Hematopoietic multipotent progenitor cell treated with erythropoietin and hydrocortisone succinate and interleukin-3 and kit ligand, for 17 days (in vitro differentiated cells): ENCODE measurements around the gene VAMP8.

Experiments
- DNase-seq: peaks from one replicate; pipeline ENCODE4 v3.0.0-alpha.2; 2015; ENCODE audit warnings: low spot score

VAMP8 gene

GRCh38 chr2:85619617-85620016 lies 42.2 kb downstream of the VAMP8 start:
- DNase-seq, result no peak

- no peak for DNase-seq
These were observed 44.0 kb downstream of the VAMP8 start for GRCh38 chr2:85621338-85621737.

GRCh38 chr2:85623991-85624390 lies 46.6 kb downstream of the VAMP8 start:
- DNase-seq, result no peak

- DNase-seq, result no peak
These were observed 51.3 kb downstream of the VAMP8 start for GRCh38 chr2:85628658-85629057.

- DNase-seq, result no peak
These were observed 53.9 kb downstream of the VAMP8 start for GRCh38 chr2:85631316-85631715.
